Transverse colon (tissue), 4 donors: ENCODE measurements around the gene CYP4F2.

Experiments
- POLR2A ChIP-seq: fragments of 450-650 bp; IDR thresholded peaks from one replicate; pipeline ENCODE4 v1.6.1; 2016; ENCODE audit warnings: antibody characterized with exemption, mild to moderate bottlenecking, moderate library complexity
- POLR2AphosphoS5 ChIP-seq, 3 donors: sonication (generic); formaldehyde crosslinking; IDR thresholded peaks; one replicate each; pipeline ENCODE4 v1.6.1; 2016; ENCODE audit warnings: antibody characterized with exemption in 3 of 3
- TF ChIP-seq, protein P1 (sequence below), 5 experiments: fragments of 200-600 bp in 3 of 5; fragments of 450-650 bp in 2 of 5; sonication (generic) in 3 of 5; IDR thresholded peaks; 1 replicate in 2 of 5; 2 replicates in 3 of 5; pipeline ENCODE4 v1.5.1; 2016 to 2017; ENCODE audit warnings: antibody characterized with exemption in 5 of 5, inconsistent platforms in 3 of 5, mild to moderate bottlenecking in 2 of 5, moderate library complexity in 1 of 5

DNA sequence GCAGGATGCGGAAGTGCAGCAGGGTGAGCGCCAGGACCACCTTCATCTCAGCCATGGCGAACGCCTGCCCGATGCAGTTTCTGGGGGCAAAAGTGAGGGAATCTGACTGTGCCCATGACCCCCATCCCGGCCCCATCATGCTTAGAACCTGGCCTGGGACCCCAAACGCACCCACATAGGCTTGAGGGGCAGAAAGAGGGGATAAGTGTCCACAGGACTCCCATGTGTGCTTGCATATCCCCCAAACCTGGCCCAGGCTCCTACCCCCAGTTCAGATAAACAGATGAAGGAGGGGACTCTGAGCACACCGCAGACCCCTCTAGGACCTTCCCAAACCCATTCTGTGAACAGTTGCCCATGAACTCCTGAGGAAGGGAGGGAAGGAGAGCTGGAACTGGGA is 16.0 kb upstream of the CYP4F2 start:
- TF ChIP-seq POLR2A (no peak), POLR2AphosphoS5 (IDR thresholded peaks at IDR 0.05) (no peak)
- TF ChIP-seq, protein P1, sequence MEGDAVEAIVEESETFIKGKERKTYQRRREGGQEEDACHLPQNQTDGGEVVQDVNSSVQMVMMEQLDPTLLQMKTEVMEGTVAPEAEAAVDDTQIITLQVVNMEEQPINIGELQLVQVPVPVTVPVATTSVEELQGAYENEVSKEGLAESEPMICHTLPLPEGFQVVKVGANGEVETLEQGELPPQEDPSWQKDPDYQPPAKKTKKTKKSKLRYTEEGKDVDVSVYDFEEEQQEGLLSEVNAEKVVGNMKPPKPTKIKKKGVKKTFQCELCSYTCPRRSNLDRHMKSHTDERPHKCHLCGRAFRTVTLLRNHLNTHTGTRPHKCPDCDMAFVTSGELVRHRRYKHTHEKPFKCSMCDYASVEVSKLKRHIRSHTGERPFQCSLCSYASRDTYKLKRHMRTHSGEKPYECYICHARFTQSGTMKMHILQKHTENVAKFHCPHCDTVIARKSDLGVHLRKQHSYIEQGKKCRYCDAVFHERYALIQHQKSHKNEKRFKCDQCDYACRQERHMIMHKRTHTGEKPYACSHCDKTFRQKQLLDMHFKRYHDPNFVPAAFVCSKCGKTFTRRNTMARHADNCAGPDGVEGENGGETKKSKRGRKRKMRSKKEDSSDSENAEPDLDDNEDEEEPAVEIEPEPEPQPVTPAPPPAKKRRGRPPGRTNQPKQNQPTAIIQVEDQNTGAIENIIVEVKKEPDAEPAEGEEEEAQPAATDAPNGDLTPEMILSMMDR (IDR thresholded peaks at IDR 0.05), result no peak
